Measurements from ENCODE around the gene TTLL9.

GRCh38 chr20:31896049-31896448 is 25.6 kb downstream of the TTLL9 start:
- no peak for TF ChIP-seq POLR2AphosphoS5 (IDR thresholded peaks at IDR 0.05; ENCODE audit: low read depth, low read length)
- no peak for TF ChIP-seq POLR2A (IDR thresholded peaks at IDR 0.05; ENCODE audit: low read depth, low read length)

All from GM12892 (cell line).